GM10266 (cell line): ENCODE data around the gene CD14.
"Not testable (repeated sequence)": the region's sequence is repeated elsewhere in the genome, so short reads cannot be mapped to it uniquely, and the experiment has no call there.

Experiments
- DNase-seq: peaks from one replicate; pipeline ENCODE4 v3.0.0; 2012; ENCODE audit errors: extremely low spot score
- CTCF ChIP-seq: IDR thresholded peaks from 2 replicates; pipeline ENCODE4 v1.5.1; 2012; ENCODE audit warnings: mild to moderate bottlenecking, low read depth; ENCODE audit not compliant: control insufficient read depth, insufficient read depth; ENCODE audit errors: missing control alignments

CD14 gene

GRCh38 chr5:140602147-140602546, 30.8 kb downstream of the CD14 start:
- no peak for TF ChIP-seq CTCF

GRCh38 chr5:140600096-140600495, 32.9 kb downstream of the CD14 start:
- no peak for DNase-seq
- no peak for TF ChIP-seq CTCF

More at GRCh38 chr5:140602147-140602546, 30.8 kb downstream of the CD14 start:
- DNase-seq, result no peak

GRCh38 chr5:140598836-140599235, 34.1 kb downstream of the CD14 start:
- TF ChIP-seq CTCF, result no peak
- DNase-seq, result no peak

GRCh38 chr5:140596321-140596741, 36.6 kb downstream of the CD14 start:
- TF ChIP-seq CTCF, result no peak
- no peak for DNase-seq

GRCh38 chr5:140595538-140596300, 37.3 kb downstream of the CD14 start:
- no peak for DNase-seq

GRCh38 chr5:140594169-140594568, 38.8 kb downstream of the CD14 start:
- DNase-seq, result no peak
- TF ChIP-seq CTCF, result no peak

More at GRCh38 chr5:140595538-140596300, 37.3 kb downstream of the CD14 start:
- TF ChIP-seq CTCF, result no peak

- DNase-seq, result not testable (repeated sequence)
Measured at GRCh38 chr5:140593070-140593469, 39.9 kb downstream of the CD14 start.
